Ishikawa (cell line): ENCODE results near the gene CACNA2D3.

ENCODE experiments used
- CEBPB ChIP-seq: IDR thresholded peaks from 2 replicates; pipeline ENCODE4 v1.6.1; 2012
- CREB1 ChIP-seq: IDR thresholded peaks from 2 replicates; pipeline ENCODE4 v1.6.1; 2012; ENCODE audit warnings: low read depth
- EGR1 ChIP-seq: IDR thresholded peaks from 2 replicates; pipeline ENCODE4 v1.6.1; 2012
- EP300 ChIP-seq: IDR thresholded peaks from 2 replicates; pipeline ENCODE4 v1.6.1; 2012; ENCODE audit warnings: borderline replicate concordance
- FOXM1 ChIP-seq: IDR thresholded peaks from 2 replicates; pipeline ENCODE4 v1.6.1; 2012; ENCODE audit warnings: low read depth, borderline replicate concordance
- NFIC ChIP-seq: IDR thresholded peaks from 2 replicates; pipeline ENCODE4 v1.6.1; 2012
- RAD21 ChIP-seq: IDR thresholded peaks from 2 replicates; pipeline ENCODE4 v1.6.1; 2012; ENCODE audit warnings: low read depth
- TAF1 ChIP-seq: IDR thresholded peaks from 2 replicates; pipeline ENCODE4 v1.6.1; 2012; ENCODE audit warnings: low read depth, mild to moderate bottlenecking
- TCF12 ChIP-seq: IDR thresholded peaks from 2 replicates; pipeline ENCODE4 v1.6.1; 2012; ENCODE audit warnings: low read depth
- TEAD4 ChIP-seq: IDR thresholded peaks from 2 replicates; pipeline ENCODE4 v1.6.1; 2012
- YY1 ChIP-seq: IDR thresholded peaks from 2 replicates; pipeline ENCODE4 v1.6.1; 2012; ENCODE audit warnings: low read depth
- ZBTB7A ChIP-seq: IDR thresholded peaks from 2 replicates; pipeline ENCODE4 v1.6.1; 2012; ENCODE audit warnings: low read depth
- TF ChIP-seq, protein P1 (sequence below): IDR thresholded peaks from 2 replicates; pipeline ENCODE4 v1.6.1; 2012; ENCODE audit warnings: low read depth, mild to moderate bottlenecking
- TF ChIP-seq, protein P2 (sequence below): IDR thresholded peaks from 2 replicates; pipeline ENCODE4 v1.6.1; 2012
- TF ChIP-seq, protein P3 (sequence below): IDR thresholded peaks from 2 replicates; pipeline ENCODE4 v1.6.1; 2012

The CACNA2D3 gene

DNA sequence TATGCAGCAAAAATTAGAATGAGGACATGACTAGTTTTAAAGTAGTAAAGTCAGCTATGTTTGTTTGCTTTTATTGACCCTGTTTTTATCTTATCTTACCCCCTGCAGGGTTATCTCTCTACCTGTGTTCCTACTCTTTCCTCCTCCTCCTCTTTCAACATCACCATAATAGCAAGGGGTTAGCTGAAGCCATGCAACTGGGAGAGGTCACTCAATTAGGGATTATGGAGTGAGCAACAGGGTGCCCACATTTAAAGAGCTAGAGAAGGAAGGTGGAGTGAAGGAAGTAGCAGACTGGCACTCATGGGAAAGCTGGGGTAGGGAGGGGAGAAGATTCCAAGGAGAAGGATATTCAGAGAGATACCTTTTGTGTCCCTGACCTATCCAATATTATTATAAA, 679.6 kb downstream of the CACNA2D3 start:
- TF ChIP-seq CEBPB: no peak
- no peak for TF ChIP-seq RAD21
- TF ChIP-seq NFIC: no peak
- TF ChIP-seq TEAD4: no peak
- TF ChIP-seq, protein P1, sequence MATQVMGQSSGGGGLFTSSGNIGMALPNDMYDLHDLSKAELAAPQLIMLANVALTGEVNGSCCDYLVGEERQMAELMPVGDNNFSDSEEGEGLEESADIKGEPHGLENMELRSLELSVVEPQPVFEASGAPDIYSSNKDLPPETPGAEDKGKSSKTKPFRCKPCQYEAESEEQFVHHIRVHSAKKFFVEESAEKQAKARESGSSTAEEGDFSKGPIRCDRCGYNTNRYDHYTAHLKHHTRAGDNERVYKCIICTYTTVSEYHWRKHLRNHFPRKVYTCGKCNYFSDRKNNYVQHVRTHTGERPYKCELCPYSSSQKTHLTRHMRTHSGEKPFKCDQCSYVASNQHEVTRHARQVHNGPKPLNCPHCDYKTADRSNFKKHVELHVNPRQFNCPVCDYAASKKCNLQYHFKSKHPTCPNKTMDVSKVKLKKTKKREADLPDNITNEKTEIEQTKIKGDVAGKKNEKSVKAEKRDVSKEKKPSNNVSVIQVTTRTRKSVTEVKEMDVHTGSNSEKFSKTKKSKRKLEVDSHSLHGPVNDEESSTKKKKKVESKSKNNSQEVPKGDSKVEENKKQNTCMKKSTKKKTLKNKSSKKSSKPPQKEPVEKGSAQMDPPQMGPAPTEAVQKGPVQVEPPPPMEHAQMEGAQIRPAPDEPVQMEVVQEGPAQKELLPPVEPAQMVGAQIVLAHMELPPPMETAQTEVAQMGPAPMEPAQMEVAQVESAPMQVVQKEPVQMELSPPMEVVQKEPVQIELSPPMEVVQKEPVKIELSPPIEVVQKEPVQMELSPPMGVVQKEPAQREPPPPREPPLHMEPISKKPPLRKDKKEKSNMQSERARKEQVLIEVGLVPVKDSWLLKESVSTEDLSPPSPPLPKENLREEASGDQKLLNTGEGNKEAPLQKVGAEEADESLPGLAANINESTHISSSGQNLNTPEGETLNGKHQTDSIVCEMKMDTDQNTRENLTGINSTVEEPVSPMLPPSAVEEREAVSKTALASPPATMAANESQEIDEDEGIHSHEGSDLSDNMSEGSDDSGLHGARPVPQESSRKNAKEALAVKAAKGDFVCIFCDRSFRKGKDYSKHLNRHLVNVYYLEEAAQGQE: no peak
- no peak for TF ChIP-seq FOXM1
- TF ChIP-seq EGR1: no peak
- TF ChIP-seq, protein P2, sequence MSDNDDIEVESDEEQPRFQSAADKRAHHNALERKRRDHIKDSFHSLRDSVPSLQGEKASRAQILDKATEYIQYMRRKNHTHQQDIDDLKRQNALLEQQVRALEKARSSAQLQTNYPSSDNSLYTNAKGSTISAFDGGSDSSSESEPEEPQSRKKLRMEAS: no peak
- TF ChIP-seq, protein P3, sequence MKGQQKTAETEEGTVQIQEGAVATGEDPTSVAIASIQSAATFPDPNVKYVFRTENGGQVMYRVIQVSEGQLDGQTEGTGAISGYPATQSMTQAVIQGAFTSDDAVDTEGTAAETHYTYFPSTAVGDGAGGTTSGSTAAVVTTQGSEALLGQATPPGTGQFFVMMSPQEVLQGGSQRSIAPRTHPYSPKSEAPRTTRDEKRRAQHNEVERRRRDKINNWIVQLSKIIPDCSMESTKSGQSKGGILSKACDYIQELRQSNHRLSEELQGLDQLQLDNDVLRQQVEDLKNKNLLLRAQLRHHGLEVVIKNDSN: no peak
- TF ChIP-seq ZBTB7A: no peak
- TF ChIP-seq TAF1: no peak
- no peak for TF ChIP-seq YY1
- no peak for TF ChIP-seq EP300
- no peak for TF ChIP-seq CREB1
- TF ChIP-seq TCF12: no peak

DNA sequence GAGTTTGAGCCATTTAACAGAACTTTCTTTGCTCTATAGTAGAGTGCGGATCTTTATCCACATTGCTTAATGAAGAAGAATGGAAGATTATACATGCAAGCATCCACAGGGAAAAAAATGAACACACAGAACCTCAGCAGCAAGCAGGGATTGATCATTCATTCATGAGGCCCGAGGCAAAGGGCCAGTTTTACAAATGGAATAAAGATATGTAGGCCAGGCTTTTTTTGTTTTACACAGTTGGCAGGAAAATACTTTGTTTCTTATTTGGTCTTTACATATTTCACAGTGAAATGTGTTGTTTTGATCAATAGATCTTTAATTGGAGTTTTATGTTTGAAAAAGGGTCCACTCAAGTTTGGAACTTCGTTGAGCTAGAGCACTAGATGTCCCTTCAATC, 688.0 kb downstream of the CACNA2D3 start:
- TF ChIP-seq, protein P2: no peak

DNA sequence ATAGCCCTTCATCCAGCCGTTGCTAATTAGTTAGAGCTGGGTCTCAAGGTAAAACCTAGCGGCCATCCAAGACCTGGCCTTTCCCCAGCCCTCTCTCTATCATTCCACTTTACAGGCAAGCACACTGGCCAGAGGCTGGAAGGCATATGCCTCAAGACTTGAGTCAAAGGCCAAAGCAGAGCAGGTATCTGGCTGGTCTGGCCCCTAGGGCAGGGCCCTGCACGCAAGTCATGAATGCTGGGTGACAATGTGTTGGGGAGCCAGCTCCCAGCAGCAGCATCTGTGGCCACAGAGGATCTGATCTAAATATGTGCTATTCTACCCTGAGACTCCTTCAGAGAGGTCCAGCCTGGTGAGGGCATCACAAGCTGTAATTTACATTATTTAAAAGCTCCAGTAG, 691.9 kb downstream of the CACNA2D3 start:
- TF ChIP-seq, protein P2: no peak
- TF ChIP-seq YY1: no peak
- no peak for TF ChIP-seq ZBTB7A
- TF ChIP-seq, protein P1: no peak
- no peak for TF ChIP-seq TCF12
- TF ChIP-seq EP300: no peak
- TF ChIP-seq, protein P3: no peak
- no peak for TF ChIP-seq RAD21
- no peak for TF ChIP-seq EGR1
- TF ChIP-seq CEBPB: no peak
- no peak for TF ChIP-seq TEAD4
- no peak for TF ChIP-seq NFIC
- no peak for TF ChIP-seq FOXM1
- no peak for TF ChIP-seq CREB1
- TF ChIP-seq TAF1: no peak

DNA sequence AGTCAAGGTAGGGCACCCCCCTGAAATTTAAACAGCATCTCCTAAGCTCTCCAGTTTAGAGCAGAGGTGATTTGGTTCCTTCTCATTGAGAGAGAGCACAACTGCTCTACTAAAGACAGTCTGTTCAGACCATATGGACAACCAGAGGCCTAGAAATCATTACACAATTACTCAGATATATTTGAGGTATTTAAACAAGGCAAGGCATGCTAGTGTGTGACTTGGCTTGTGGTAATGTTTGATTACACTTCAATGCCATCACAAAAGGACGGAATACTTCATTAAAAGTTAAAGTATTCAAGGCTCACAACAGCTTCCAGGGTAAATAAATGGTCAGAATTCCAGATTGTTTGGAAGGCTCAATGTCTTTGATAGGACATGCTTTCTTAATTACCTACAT, 695.3 kb downstream of the CACNA2D3 start:
- TF ChIP-seq EP300: no peak
- no peak for TF ChIP-seq ZBTB7A
- no peak for TF ChIP-seq EGR1
- no peak for TF ChIP-seq TCF12
- TF ChIP-seq, protein P2: no peak
- TF ChIP-seq, protein P3: no peak
- no peak for TF ChIP-seq TEAD4
- TF ChIP-seq NFIC: no peak
- TF ChIP-seq TAF1: no peak
- TF ChIP-seq YY1: no peak
- no peak for TF ChIP-seq CEBPB
- no peak for TF ChIP-seq RAD21

DNA sequence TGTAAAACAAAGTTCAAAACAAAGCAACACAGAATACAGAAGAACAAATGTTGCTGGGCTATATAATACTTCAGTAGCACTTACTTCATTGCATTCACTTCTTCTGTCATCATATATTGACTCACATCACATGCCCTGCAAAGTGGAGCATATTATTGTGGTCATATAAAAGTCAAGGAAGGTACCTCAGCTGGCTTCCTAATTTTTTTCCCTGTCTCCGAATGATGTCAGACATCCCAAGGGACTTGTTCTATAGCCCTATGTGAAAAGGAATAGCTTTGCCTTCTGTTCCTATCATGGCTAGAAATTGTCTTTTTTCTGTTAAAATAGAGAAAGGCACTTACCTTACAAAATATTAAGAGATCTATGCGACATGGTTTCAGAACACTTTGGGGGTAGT, 696.1 kb downstream of the CACNA2D3 start:
- no peak for TF ChIP-seq NFIC
- TF ChIP-seq EP300: no peak
- no peak for TF ChIP-seq CEBPB
- TF ChIP-seq RAD21: no peak
- no peak for TF ChIP-seq YY1
- TF ChIP-seq, protein P3: no peak
- no peak for TF ChIP-seq TCF12
